Trophoblast cell (in vitro differentiated cells and primary cell): ENCODE measurements around the gene LPP.

Experiments
- DNase-seq, 2 donors: peaks; one replicate each; pipeline ENCODE4 v3.0.0-alpha.2; 2016
- H2AFZ ChIP-seq: 2 replicates; pipeline ENCODE4 v1.6.1; 2013; ENCODE audit warnings: low read length, moderate library complexity, mild to moderate bottlenecking; ENCODE audit not compliant: insufficient read depth, poor library complexity
- H2AK5ac ChIP-seq: 2 replicates; pipeline ENCODE4 v1.6.1; 2013; ENCODE audit warnings: mild to moderate bottlenecking, low read length
- H2BK120ac ChIP-seq: 2 replicates; pipeline ENCODE4 v1.6.1; 2013; ENCODE audit warnings: low read length, mild to moderate bottlenecking, moderate library complexity; ENCODE audit not compliant: insufficient read depth, poor library complexity
- H2BK12ac ChIP-seq: 2 replicates; pipeline ENCODE4 v1.6.1; 2013; ENCODE audit warnings: mild to moderate bottlenecking, low read length, moderate library complexity
- H2BK5ac ChIP-seq: 2 replicates; pipeline ENCODE4 v1.6.1; 2013; ENCODE audit warnings: low read length, low read depth, moderate library complexity, mild to moderate bottlenecking; ENCODE audit not compliant: poor library complexity
- H3K14ac ChIP-seq: 2 replicates; pipeline ENCODE4 v1.6.1; 2013; ENCODE audit warnings: mild to moderate bottlenecking, low read length
- H3K18ac ChIP-seq: 2 replicates; pipeline ENCODE4 v1.6.1; 2013; ENCODE audit warnings: mild to moderate bottlenecking, low read length
- H3K23ac ChIP-seq: 2 replicates; pipeline ENCODE4 v1.6.1; 2013; ENCODE audit warnings: low read length
- H3K27ac ChIP-seq: 2 replicates; pipeline ENCODE4 v1.5.1; 2013; ENCODE audit warnings: low read depth, mild to moderate bottlenecking, inconsistent platforms, low read length, moderate library complexity
- H3K27me3 ChIP-seq: 2 replicates; pipeline ENCODE4 v1.6.1; 2013; ENCODE audit warnings: inconsistent platforms, mild to moderate bottlenecking, low read length, moderate library complexity; ENCODE audit not compliant: insufficient read depth
- H3K36me3 ChIP-seq, 2 experiments: 1 replicate in 1 of 2; 2 replicates in 1 of 2; pipeline ENCODE4 v1.6.1; 2013; ENCODE audit warnings: low read length in 2 of 2, mild to moderate bottlenecking in 2 of 2, moderate library complexity in 1 of 2; ENCODE audit not compliant: insufficient read depth in 2 of 2, control insufficient read depth in 1 of 2
- H3K4ac ChIP-seq: 2 replicates; pipeline ENCODE4 v1.6.1; 2013; ENCODE audit warnings: low read depth, mild to moderate bottlenecking, low read length, moderate library complexity
- H3K4me1 ChIP-seq, 2 experiments: 1 replicate in 1 of 2; 2 replicates in 1 of 2; pipeline ENCODE4 v1.6.1; 2013; ENCODE audit warnings: low read length in 2 of 2, mild to moderate bottlenecking in 2 of 2, moderate library complexity in 1 of 2; ENCODE audit not compliant: insufficient read depth in 2 of 2, control insufficient read depth in 1 of 2
- H3K4me2 ChIP-seq: 2 replicates; pipeline ENCODE4 v1.6.1; 2013; ENCODE audit warnings: inconsistent platforms, mild to moderate bottlenecking, low read length, moderate library complexity
- H3K4me3 ChIP-seq: 2 replicates; pipeline ENCODE4 v1.5.1; 2013; ENCODE audit warnings: mild to moderate bottlenecking, low read depth, low read length, inconsistent platforms
- H3K79me1 ChIP-seq: one replicate; pipeline ENCODE4 v1.6.1; 2013; ENCODE audit warnings: low read length
- H3K79me2 ChIP-seq: 2 replicates; pipeline ENCODE4 v1.6.1; 2013; ENCODE audit warnings: low read length, mild to moderate bottlenecking; ENCODE audit not compliant: control insufficient read depth, insufficient read depth, poor library complexity
- H3K9ac ChIP-seq: 2 replicates; pipeline ENCODE4 v1.6.1; 2013; ENCODE audit warnings: mild to moderate bottlenecking, low read length
- H3K9me3 ChIP-seq: 2 replicates; pipeline ENCODE4 v1.6.1; 2013; ENCODE audit warnings: low read depth, mild to moderate bottlenecking, control low read depth, inconsistent platforms, low read length; ENCODE audit not compliant: insufficient read depth
- H4K12ac ChIP-seq: 2 replicates; pipeline ENCODE4 v1.6.1; 2013; ENCODE audit warnings: low read depth, mild to moderate bottlenecking, low read length, moderate library complexity
- H4K8ac ChIP-seq: 2 replicates; pipeline ENCODE4 v1.6.1; 2013; ENCODE audit warnings: low read depth, mild to moderate bottlenecking, low read length, moderate library complexity
- H4K91ac ChIP-seq: one replicate; pipeline ENCODE4 v1.6.1; 2013; ENCODE audit warnings: low read depth, mild to moderate bottlenecking, low read length, moderate library complexity
- WGBS: extraction: QIAGEN DNeasy Blood & Tissue Kit; methylation state at CpG from one replicate; pipeline ENCODE4 v1.1.7; 2013; ENCODE audit warnings: missing lambda C conversion rate; ENCODE audit not compliant: insufficient read length, insufficient coverage; ENCODE audit errors: extremely low coverage; 5-methylcytosine and 5-hydroxymethylcytosine counted together

Gene LPP

GRCh38 chr3:188834349-188834748 is 680.4 kb downstream of the LPP start:
- H2BK5ac ChIP-seq = no peak overlapping the region
- H3K79me1 ChIP-seq = no peaks in the 10 kb centered on the region
- no peak overlapping the region for H4K8ac ChIP-seq
- H3K4me3 ChIP-seq = no peak overlapping the region
- no peak for DNase-seq
- no CpG with 5 or more reads among the region's 3 CpGs for WGBS
- H2BK120ac ChIP-seq = no peak overlapping the region
- no peak overlapping the region for H3K27ac ChIP-seq
- peaks cover 0 to 3% of the 10 kb centered on the region in 2 experiments for H3K4me1 ChIP-seq
- H3K79me2 ChIP-seq = no peaks in the 10 kb centered on the region
- H3K23ac ChIP-seq = no peak overlapping the region
- no peak overlapping the region for H4K12ac ChIP-seq
- no peak overlapping the region for H3K4ac ChIP-seq
- no peaks in the 10 kb centered on the region for H3K36me3 ChIP-seq
- no peak overlapping the region for H2BK12ac ChIP-seq
- H3K4me2 ChIP-seq = no peak overlapping the region
- no peak overlapping the region for H3K18ac ChIP-seq
- no peaks in the 10 kb centered on the region for H3K27me3 ChIP-seq
- no peak overlapping the region for H3K14ac ChIP-seq
- no peaks in the 10 kb centered on the region for H3K9me3 ChIP-seq
- H2AK5ac ChIP-seq = no peak overlapping the region
- H4K91ac ChIP-seq = no peak overlapping the region
- H3K9ac ChIP-seq = no peak overlapping the region
- no peak overlapping the region for H2AFZ ChIP-seq

- Histone ChIP-seq H2AK5ac (no peak overlapping the region), H3K79me1 (no peaks in the 10 kb centered on the region), H3K27me3 (no peaks in the 10 kb centered on the region), H3K23ac (no peak overlapping the region), H3K36me3 (no peaks in the 10 kb centered on the region), H3K14ac (no peak overlapping the region), H4K8ac (no peak overlapping the region), H4K12ac (no peak overlapping the region), H2AFZ (no peak overlapping the region), H3K79me2 (no peaks in the 10 kb centered on the region), H3K4me1 (no peaks in the 10 kb centered on the region), H3K27ac (no peak overlapping the region), H4K91ac (no peak overlapping the region), H2BK120ac (no peak overlapping the region), H2BK5ac (no peak overlapping the region), H2BK12ac (no peak overlapping the region), H3K18ac (no peak overlapping the region), H3K9ac (no peak overlapping the region), H3K9me3 (no peaks in the 10 kb centered on the region), H3K4me2 (no peak overlapping the region), H3K4me3 (no peak overlapping the region), H3K4ac (no peak overlapping the region)
- DNase-seq = no peak
- no CpG with 5 or more reads among the region's 8 CpGs for WGBS
These were observed 685.3 kb downstream of the LPP start for GRCh38 chr3:188839187-188839695.

GRCh38 chr3:188840290-188840689 is 686.3 kb downstream of the LPP start:
- H2BK5ac ChIP-seq = no peak overlapping the region
- no peaks in the 10 kb centered on the region for H3K27me3 ChIP-seq
- no peak overlapping the region for H2BK120ac ChIP-seq
- H3K4me1 ChIP-seq = no peaks in the 10 kb centered on the region
- H2AFZ ChIP-seq = no peak overlapping the region
- H3K23ac ChIP-seq = no peak overlapping the region
- H3K4me3 ChIP-seq = no peak overlapping the region
- no peak overlapping the region for H3K14ac ChIP-seq
- no peak overlapping the region for H4K8ac ChIP-seq
- H3K9me3 ChIP-seq = no peaks in the 10 kb centered on the region
- no CpG with 5 or more reads among the region's 1 CpG for WGBS
- no peak overlapping the region for H3K4ac ChIP-seq
- no peak overlapping the region for H3K4me2 ChIP-seq
- no peak overlapping the region for H2BK12ac ChIP-seq
- no peak overlapping the region for H3K18ac ChIP-seq
- H4K12ac ChIP-seq = no peak overlapping the region
- H2AK5ac ChIP-seq = no peak overlapping the region
- no peak overlapping the region for H3K27ac ChIP-seq
- DNase-seq = no peak
- H3K36me3 ChIP-seq = no peaks in the 10 kb centered on the region
- H4K91ac ChIP-seq = no peak overlapping the region
- no peak overlapping the region for H3K9ac ChIP-seq
- no peaks in the 10 kb centered on the region for H3K79me2 ChIP-seq
- no peaks in the 10 kb centered on the region for H3K79me1 ChIP-seq

- Histone ChIP-seq H3K18ac (no peak overlapping the region), H3K4me3 (no peak overlapping the region), H2BK5ac (no peak overlapping the region), H4K91ac (no peak overlapping the region), H4K8ac (no peak overlapping the region), H3K14ac (no peak overlapping the region), H3K27ac (no peak overlapping the region), H3K79me2 (no peaks in the 10 kb centered on the region), H2BK120ac (no peak overlapping the region), H3K9ac (no peak overlapping the region), H2BK12ac (no peak overlapping the region), H3K23ac (no peak overlapping the region), H3K9me3 (no peaks in the 10 kb centered on the region), H3K4me1 (no peaks in the 10 kb centered on the region), H3K36me3 (no peaks in the 10 kb centered on the region), H4K12ac (no peak overlapping the region), H2AK5ac (no peak overlapping the region), H3K4me2 (no peak overlapping the region), H2AFZ (no peak overlapping the region), H3K27me3 (no peaks in the 10 kb centered on the region), H3K79me1 (no peaks in the 10 kb centered on the region), H3K4ac (no peak overlapping the region)
- DNase-seq = no peak
- no CpG with 5 or more reads among the region's 3 CpGs for WGBS
These were observed 687.9 kb downstream of the LPP start for GRCh38 chr3:188841906-188842305.
